HL-60 (cell line): ENCODE measurements around the gene KPTN.

Experiments
- DNase-seq, 2 experiments: peaks; one replicate each; pipeline ENCODE4 v3.0.0-alpha.2; 2010 to 2020; ENCODE audit warnings: low read depth in 1 of 2, low spot score in 1 of 2
- H3K27ac ChIP-seq: fragments of 250-450 bp; sonication (Bioruptor Pico); replicated peaks from 2 replicates; pipeline ENCODE4 v1.5.1; 2020; ENCODE audit warnings: mild to moderate bottlenecking, moderate library complexity
- H3K27me3 ChIP-seq: fragments of 250-450 bp; sonication (Bioruptor Pico); 2 replicates; pipeline ENCODE4 v1.5.1; 2021; ENCODE audit warnings: mild to moderate bottlenecking, moderate library complexity; ENCODE audit not compliant: insufficient read depth, poor library complexity, severe bottlenecking
- H3K4me3 ChIP-seq: replicated peaks from 2 replicates; pipeline ENCODE4 v1.5.1; 2011; ENCODE audit warnings: mild to moderate bottlenecking, control low read depth, low read length; ENCODE audit not compliant: insufficient read depth
- GABPA ChIP-seq: IDR thresholded peaks from 2 replicates; pipeline ENCODE4 v1.6.1; 2012; ENCODE audit warnings: low read depth
- POLR2AphosphoS5 ChIP-seq: IDR thresholded peaks from 2 replicates; pipeline ENCODE4 v1.6.1; 2012; ENCODE audit warnings: low read depth
- SPI1 ChIP-seq: IDR thresholded peaks from 2 replicates; pipeline ENCODE4 v1.6.1; 2012; ENCODE audit warnings: low read depth, mild to moderate bottlenecking, borderline replicate concordance
- TF ChIP-seq, protein P1 (sequence below): IDR thresholded peaks from 2 replicates; pipeline ENCODE4 v1.6.1; 2012; ENCODE audit warnings: low read depth; ENCODE audit not compliant: insufficient replicate concordance
- TF ChIP-seq, protein P2 (sequence below): IDR thresholded peaks from one replicate; pipeline ENCODE4 v1.5.1; 2011; ENCODE audit warnings: low read length, control low read depth, inconsistent platforms; ENCODE audit not compliant: insufficient read depth

The KPTN gene

DNA sequence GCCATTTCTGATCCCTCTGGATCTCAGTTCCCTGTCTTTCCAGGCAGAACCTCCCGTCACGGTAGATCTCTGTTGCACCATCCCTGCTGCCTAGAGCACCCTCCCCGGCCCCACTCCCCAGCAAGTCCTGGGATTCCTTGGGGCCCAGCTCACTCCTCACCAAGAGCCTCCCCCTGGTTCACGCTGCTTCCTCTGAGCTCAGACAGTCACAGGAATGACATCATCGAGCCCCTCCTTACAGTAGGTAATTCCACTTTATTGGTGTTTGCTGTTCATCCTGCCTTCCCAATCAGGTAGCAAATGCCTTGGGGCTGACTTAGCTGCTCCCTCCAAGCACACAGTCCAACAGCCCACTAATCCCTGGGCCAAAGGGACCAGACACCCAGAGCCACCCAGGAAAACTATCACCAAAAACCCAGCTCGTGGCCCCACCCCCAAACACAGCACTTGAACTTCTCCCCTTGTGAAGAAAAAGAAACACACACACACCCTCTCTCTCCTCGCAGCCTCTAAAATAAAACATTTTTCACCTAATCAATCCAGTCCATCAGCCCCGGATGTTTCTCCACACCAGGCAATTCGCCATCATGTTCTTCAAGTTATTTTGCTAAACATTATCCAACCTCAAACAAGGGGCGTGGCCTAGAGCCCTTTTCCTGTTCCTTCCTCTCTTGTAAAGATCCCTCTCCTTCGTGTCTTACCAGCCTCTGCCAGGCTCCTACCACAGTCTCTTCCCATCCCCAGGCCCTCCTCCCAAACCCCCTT, 28.3 kb upstream of the KPTN start:
- no peak for TF ChIP-seq SPI1
- TF ChIP-seq, protein P1, sequence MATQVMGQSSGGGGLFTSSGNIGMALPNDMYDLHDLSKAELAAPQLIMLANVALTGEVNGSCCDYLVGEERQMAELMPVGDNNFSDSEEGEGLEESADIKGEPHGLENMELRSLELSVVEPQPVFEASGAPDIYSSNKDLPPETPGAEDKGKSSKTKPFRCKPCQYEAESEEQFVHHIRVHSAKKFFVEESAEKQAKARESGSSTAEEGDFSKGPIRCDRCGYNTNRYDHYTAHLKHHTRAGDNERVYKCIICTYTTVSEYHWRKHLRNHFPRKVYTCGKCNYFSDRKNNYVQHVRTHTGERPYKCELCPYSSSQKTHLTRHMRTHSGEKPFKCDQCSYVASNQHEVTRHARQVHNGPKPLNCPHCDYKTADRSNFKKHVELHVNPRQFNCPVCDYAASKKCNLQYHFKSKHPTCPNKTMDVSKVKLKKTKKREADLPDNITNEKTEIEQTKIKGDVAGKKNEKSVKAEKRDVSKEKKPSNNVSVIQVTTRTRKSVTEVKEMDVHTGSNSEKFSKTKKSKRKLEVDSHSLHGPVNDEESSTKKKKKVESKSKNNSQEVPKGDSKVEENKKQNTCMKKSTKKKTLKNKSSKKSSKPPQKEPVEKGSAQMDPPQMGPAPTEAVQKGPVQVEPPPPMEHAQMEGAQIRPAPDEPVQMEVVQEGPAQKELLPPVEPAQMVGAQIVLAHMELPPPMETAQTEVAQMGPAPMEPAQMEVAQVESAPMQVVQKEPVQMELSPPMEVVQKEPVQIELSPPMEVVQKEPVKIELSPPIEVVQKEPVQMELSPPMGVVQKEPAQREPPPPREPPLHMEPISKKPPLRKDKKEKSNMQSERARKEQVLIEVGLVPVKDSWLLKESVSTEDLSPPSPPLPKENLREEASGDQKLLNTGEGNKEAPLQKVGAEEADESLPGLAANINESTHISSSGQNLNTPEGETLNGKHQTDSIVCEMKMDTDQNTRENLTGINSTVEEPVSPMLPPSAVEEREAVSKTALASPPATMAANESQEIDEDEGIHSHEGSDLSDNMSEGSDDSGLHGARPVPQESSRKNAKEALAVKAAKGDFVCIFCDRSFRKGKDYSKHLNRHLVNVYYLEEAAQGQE: no peak
- TF ChIP-seq, protein P2, sequence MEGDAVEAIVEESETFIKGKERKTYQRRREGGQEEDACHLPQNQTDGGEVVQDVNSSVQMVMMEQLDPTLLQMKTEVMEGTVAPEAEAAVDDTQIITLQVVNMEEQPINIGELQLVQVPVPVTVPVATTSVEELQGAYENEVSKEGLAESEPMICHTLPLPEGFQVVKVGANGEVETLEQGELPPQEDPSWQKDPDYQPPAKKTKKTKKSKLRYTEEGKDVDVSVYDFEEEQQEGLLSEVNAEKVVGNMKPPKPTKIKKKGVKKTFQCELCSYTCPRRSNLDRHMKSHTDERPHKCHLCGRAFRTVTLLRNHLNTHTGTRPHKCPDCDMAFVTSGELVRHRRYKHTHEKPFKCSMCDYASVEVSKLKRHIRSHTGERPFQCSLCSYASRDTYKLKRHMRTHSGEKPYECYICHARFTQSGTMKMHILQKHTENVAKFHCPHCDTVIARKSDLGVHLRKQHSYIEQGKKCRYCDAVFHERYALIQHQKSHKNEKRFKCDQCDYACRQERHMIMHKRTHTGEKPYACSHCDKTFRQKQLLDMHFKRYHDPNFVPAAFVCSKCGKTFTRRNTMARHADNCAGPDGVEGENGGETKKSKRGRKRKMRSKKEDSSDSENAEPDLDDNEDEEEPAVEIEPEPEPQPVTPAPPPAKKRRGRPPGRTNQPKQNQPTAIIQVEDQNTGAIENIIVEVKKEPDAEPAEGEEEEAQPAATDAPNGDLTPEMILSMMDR: no peak
- no peak for TF ChIP-seq POLR2AphosphoS5
- no peak for TF ChIP-seq GABPA
- Histone ChIP-seq H3K27me3 (no peaks in the 10 kb centered on the region), H3K27ac (peak overlapping the region; percentile 34), H3K4me3 (no peak overlapping the region)
- peak in 1 of 2 experiments; percentile 54 for DNase-seq

DNA sequence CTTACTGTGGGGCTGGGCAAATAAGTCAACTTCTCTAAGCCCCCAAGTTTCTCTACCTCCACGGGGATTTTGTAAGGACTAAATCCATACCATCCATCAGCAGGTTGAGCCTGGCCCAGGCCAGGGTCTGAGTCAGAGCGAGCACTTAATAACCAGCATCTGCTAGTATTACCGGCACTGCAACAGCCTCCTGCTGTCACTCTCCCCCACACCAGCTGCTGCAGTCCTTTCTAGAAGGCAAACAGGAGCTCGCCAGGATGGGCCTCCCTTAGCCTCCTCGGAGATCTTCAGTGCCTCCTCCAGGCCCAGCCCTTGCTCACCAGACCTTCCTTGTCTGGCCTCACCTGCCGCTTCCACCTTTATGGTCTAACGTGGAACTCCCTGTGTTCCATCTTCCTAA, 27.7 kb upstream of the KPTN start:
- no peak overlapping the region for H3K4me3 ChIP-seq
- no peak for DNase-seq
- no peak overlapping the region for H3K27ac ChIP-seq
- TF ChIP-seq SPI1 (no peak), POLR2AphosphoS5 (no peak), GABPA (no peak)
- TF ChIP-seq, protein P2: no peak
- TF ChIP-seq, protein P1: no peak
- no peaks in the 10 kb centered on the region for H3K27me3 ChIP-seq

DNA sequence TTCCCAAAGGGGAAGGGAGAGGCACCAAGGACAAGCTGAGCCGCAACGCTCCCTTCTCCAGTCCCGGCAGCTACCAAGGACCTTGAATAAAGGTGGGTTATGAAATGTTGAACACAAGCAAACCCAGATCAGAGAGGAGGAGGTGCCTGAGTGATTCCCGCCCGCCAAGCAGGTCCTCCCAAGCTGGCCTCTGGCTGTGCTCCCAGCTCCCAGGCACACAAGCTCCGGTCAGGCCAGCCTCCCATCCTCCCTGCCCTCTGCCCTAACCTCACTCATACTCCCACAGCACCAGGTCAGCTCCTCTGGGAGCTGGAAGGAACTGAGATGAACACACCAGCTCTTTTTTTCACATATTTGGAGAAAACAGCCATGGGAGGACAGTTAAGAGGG, 27.1 kb upstream of the KPTN start:
- no peak overlapping the region for H3K27ac ChIP-seq
- DNase-seq: no peak
- H3K27me3 ChIP-seq: no peaks in the 10 kb centered on the region
- TF ChIP-seq POLR2AphosphoS5: no peak
- H3K4me3 ChIP-seq: no peak overlapping the region

DNA sequence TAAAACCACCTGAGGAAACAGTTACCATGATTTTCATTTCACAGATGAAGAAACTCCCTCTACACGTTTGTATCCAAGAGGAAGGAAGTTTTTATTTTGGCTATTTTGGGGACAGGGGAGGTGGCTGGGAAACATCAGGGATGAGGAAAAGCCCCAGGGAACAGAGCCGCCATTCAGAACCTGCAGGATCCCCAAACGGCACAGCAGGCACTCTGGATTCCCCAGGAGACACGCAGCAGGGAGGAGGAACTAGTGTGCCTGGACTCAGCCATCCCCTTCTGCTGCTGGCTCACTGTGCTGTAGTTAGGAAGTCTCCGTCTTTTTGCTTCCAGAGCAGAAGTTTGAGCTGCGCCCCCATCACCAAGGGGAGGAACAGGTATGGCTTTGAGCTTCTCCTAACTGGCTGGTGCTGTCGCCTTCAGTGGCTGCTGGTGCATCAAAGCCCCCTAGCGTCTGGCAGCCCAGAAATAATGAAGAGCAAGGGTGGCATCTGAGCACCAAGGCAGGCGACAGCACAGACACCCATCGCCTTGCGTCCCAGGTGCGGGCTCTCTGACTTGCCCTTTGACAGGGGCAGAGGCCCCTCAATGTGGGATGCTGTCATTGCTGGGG, 26.6 kb upstream of the KPTN start:
- Histone ChIP-seq H3K27me3 (no peaks in the 10 kb centered on the region), H3K27ac (no peak overlapping the region), H3K4me3 (no peak overlapping the region)
- DNase-seq: no peak
- TF ChIP-seq POLR2AphosphoS5 (no peak), GABPA (no peak), SPI1 (no peak)
- TF ChIP-seq, protein P2: no peak
- TF ChIP-seq, protein P1: no peak
